H1 (cell line): ENCODE results near the gene RMP24.

ENCODE experiments used
- CTCF ChIA-PET: fragments of 300-600 bp; sonication (Branson Sonifier 250); formaldehyde crosslinking; loops from one replicate; lab custom pipeline; 2021; ENCODE audit not compliant: partially characterized antibody; lab: Charles Lee
- POLR2A ChIA-PET: fragments of 300-600 bp; sonication (Branson Sonifier 250); formaldehyde crosslinking; loops from one replicate; lab custom pipeline; 2021; ENCODE audit warnings: inconsistent platforms; ENCODE audit not compliant: partially characterized antibody; lab: Charles Lee
- DNase-seq, 2 experiments: peaks; one replicate each; pipeline versions ENCODE4 v3.0.0 to v3.0.0-alpha.2; 2010 to 2022; ENCODE audit warnings: low spot score in 2 of 2, low read depth in 1 of 2, mixed read lengths in 1 of 2
- FAIRE-seq: peaks from 2 replicates; lab custom pipeline; 2011; peaks lifted over from hg19 to GRCh38; lab: Jason Lieb, UNC
- H2AFZ ChIP-seq: 2 replicates; pipeline ENCODE4 v1.8.1; 2012; ENCODE audit warnings: low read length, inconsistent platforms
- H2AK5ac ChIP-seq: 2 replicates; pipeline ENCODE4 v1.6.1; 2013; ENCODE audit warnings: low read depth, low read length
- H2BK120ac ChIP-seq: replicated peaks from 2 replicates; pipeline ENCODE3; 2013; ENCODE audit warnings: low read depth, low read length, inconsistent platforms
- H2BK12ac ChIP-seq: 2 replicates; pipeline ENCODE4 v1.6.1; 2013; ENCODE audit warnings: low read depth, low read length
- H2BK15ac ChIP-seq: 2 replicates; pipeline ENCODE4 v1.6.1; 2013; ENCODE audit warnings: low read length
- H2BK20ac ChIP-seq: 2 replicates; pipeline ENCODE4 v1.6.1; 2013; ENCODE audit warnings: low read length
- H2BK5ac ChIP-seq: 2 replicates; pipeline ENCODE4 v1.6.1; 2013; ENCODE audit warnings: low read depth, low read length
- H3K14ac ChIP-seq: 2 replicates; pipeline ENCODE4 v1.6.1; 2013; ENCODE audit warnings: inconsistent platforms; ENCODE audit not compliant: insufficient read length
- H3K18ac ChIP-seq: 2 replicates; pipeline ENCODE4 v1.6.1; 2013; ENCODE audit warnings: low read length; ENCODE audit errors: extremely low read depth
- H3K23ac ChIP-seq: 2 replicates; pipeline ENCODE4 v1.6.1; 2013; ENCODE audit warnings: inconsistent platforms; ENCODE audit not compliant: insufficient read length
- H3K23me2 ChIP-seq: 2 replicates; pipeline ENCODE4 v1.6.1; 2013; ENCODE audit warnings: low read depth, low read length
- H3K27ac ChIP-seq: 2 replicates; pipeline ENCODE4 v1.6.1; 2011; ENCODE audit warnings: low read depth, low read length, inconsistent platforms
- H3K27me3 ChIP-seq, 4 experiments: replicated peaks in 1 of 4; 1 replicate in 1 of 4; 2 replicates in 3 of 4; pipeline versions ENCODE4 v1.6.1 to v1.8.1; 2011 to 2013; ENCODE audit warnings: low read length in 3 of 4, mild to moderate bottlenecking in 3 of 4, inconsistent platforms in 2 of 4, mixed read lengths in 2 of 4, moderate library complexity in 1 of 4; ENCODE audit not compliant: control insufficient read depth in 3 of 4, insufficient read depth in 3 of 4; ENCODE audit errors: extremely low read depth in 1 of 4
- H3K36me3 ChIP-seq, 4 experiments: 2 replicates each; pipeline versions ENCODE4 v1.6.1 to v1.8.1; 2011 to 2013; ENCODE audit warnings: mild to moderate bottlenecking in 4 of 4, low read length in 3 of 4, moderate library complexity in 2 of 4, control low read depth in 1 of 4, inconsistent platforms in 1 of 4; ENCODE audit not compliant: insufficient read depth in 4 of 4, control insufficient read depth in 2 of 4
- H3K4ac ChIP-seq: replicated peaks from 2 replicates; pipeline ENCODE3; 2013; ENCODE audit warnings: low read length, low read depth, mixed read lengths, inconsistent platforms; ENCODE audit not compliant: insufficient read length
- H3K4me1 ChIP-seq, 4 experiments: replicated peaks in 1 of 4; 1 replicate in 1 of 4; 2 replicates in 3 of 4; pipeline versions ENCODE4 v1.6.1 to v1.8.1; 2011 to 2013; ENCODE audit warnings: low read length in 3 of 4, inconsistent platforms in 2 of 4, mixed read lengths in 1 of 4; ENCODE audit not compliant: insufficient read depth in 4 of 4, control insufficient read depth in 3 of 4
- H3K4me2 ChIP-seq, 2 experiments: 2 replicates each; pipeline versions ENCODE4 v1.6.1 to v1.8.1; 2011 to 2013; ENCODE audit warnings: low read depth in 2 of 2, low read length in 2 of 2, control low read depth in 1 of 2, inconsistent platforms in 1 of 2, mild to moderate bottlenecking in 1 of 2; ENCODE audit not compliant: insufficient read depth in 1 of 2
- H3K4me3 ChIP-seq, 4 experiments: fragments of 200-600, 300-600 bp in 1 of 4; sonication (generic), shearing (Covaris generic), sonication (Bioruptor Twin) in 1 of 4; 2 replicates each; pipeline versions ENCODE4 v1.5.1 to v1.8.1; 2011 to 2016; ENCODE audit warnings: low read length in 4 of 4, low read depth in 3 of 4, control low read depth in 2 of 4, inconsistent platforms in 2 of 4, mild to moderate bottlenecking in 2 of 4, mixed read lengths in 1 of 4, moderate library complexity in 1 of 4; ENCODE audit not compliant: insufficient read depth in 2 of 4; ENCODE audit errors: extremely low read depth in 1 of 4
- H3K56ac ChIP-seq: replicated peaks from 2 replicates; pipeline ENCODE3; 2013; ENCODE audit warnings: low read depth, mild to moderate bottlenecking, mixed read lengths, low read length, inconsistent platforms; ENCODE audit not compliant: insufficient read length
- H3K79me1 ChIP-seq: 2 replicates; pipeline ENCODE4 v1.6.1; 2013; ENCODE audit warnings: low read depth, low read length, control low read depth
- H3K79me2 ChIP-seq, 2 experiments: 2 replicates each; pipeline versions ENCODE4 v1.6.1 to v1.8.1; 2012 to 2013; ENCODE audit warnings: low read length in 2 of 2, mild to moderate bottlenecking in 2 of 2, inconsistent platforms in 1 of 2; ENCODE audit not compliant: insufficient read depth in 2 of 2, control insufficient read depth in 1 of 2
- H3K9ac ChIP-seq, 4 experiments: replicated peaks in 1 of 4; 1 replicate in 1 of 4; 2 replicates in 3 of 4; pipeline versions ENCODE4 v1.6.1 to v1.8.1; 2011 to 2013; ENCODE audit warnings: low read depth in 3 of 4, low read length in 3 of 4, control low read depth in 2 of 4, mild to moderate bottlenecking in 2 of 4, moderate library complexity in 2 of 4, inconsistent platforms in 1 of 4; ENCODE audit errors: extremely low read depth in 1 of 4
- H3K9me3 ChIP-seq, 2 experiments: 2 replicates each; pipeline versions ENCODE4 v1.6.1 to v1.8.1; 2012 to 2013; ENCODE audit warnings: mild to moderate bottlenecking in 2 of 2, moderate library complexity in 2 of 2, control low read depth in 1 of 2, inconsistent platforms in 1 of 2, low read depth in 1 of 2, low read length in 1 of 2, mixed read lengths in 1 of 2; ENCODE audit not compliant: insufficient read depth in 2 of 2
- H4K20me1 ChIP-seq, 2 experiments: replicated peaks in 1 of 2; 2 replicates each; pipeline versions ENCODE3 to v1.8.1; 2011 to 2013; ENCODE audit warnings: inconsistent platforms in 2 of 2, low read length in 2 of 2, mild to moderate bottlenecking in 1 of 2; ENCODE audit not compliant: insufficient read depth in 2 of 2, control insufficient read depth in 1 of 2
- H4K5ac ChIP-seq: 2 replicates; pipeline ENCODE4 v1.6.1; 2013; ENCODE audit warnings: low read length, low read depth, mixed read lengths, inconsistent platforms; ENCODE audit not compliant: insufficient read length
- H4K8ac ChIP-seq: 2 replicates; pipeline ENCODE4 v1.8.0; 2013; ENCODE audit warnings: mild to moderate bottlenecking, moderate library complexity, low read length, inconsistent platforms; ENCODE audit not compliant: insufficient read depth; ENCODE audit errors: extremely low read depth
- H4K91ac ChIP-seq: replicated peaks from 2 replicates; pipeline ENCODE3; 2013; ENCODE audit warnings: low read length, mixed read lengths, inconsistent platforms; ENCODE audit not compliant: insufficient read length
- ATF3 ChIP-seq: IDR thresholded peaks from 2 replicates; pipeline ENCODE4 v1.6.1; 2011; ENCODE audit warnings: low read depth, mild to moderate bottlenecking, low read length; ENCODE audit not compliant: insufficient read depth
- CBX8 ChIP-seq: fragments of 300-800, 300-1000 bp; sonication (generic); IDR thresholded peaks from 2 replicates; pipeline ENCODE4 v1.7.1; 2016; ENCODE audit warnings: low read depth, low read length, borderline replicate concordance
- EGR1 ChIP-seq: IDR thresholded peaks from 2 replicates; pipeline ENCODE4 v1.6.1; 2011; ENCODE audit warnings: low read depth, low read length, borderline replicate concordance
- GTF2F1 ChIP-seq: IDR thresholded peaks from 2 replicates; pipeline ENCODE4 v1.6.1; 2012; ENCODE audit warnings: low read depth, low read length, improper control_type of control experiment, borderline replicate concordance
- HDAC6 ChIP-seq: IDR thresholded peaks from one replicate; pipeline ENCODE4 v1.7.1; 2012; ENCODE audit warnings: low read depth, mild to moderate bottlenecking, inconsistent platforms, low read length, moderate library complexity
- JUND ChIP-seq: IDR thresholded peaks from 2 replicates; pipeline ENCODE4 v1.6.1; 2011; ENCODE audit warnings: mild to moderate bottlenecking, improper control_type of control experiment, low read length
- KDM4A ChIP-seq: IDR thresholded peaks from one replicate; pipeline ENCODE4 v1.7.1; 2012; ENCODE audit warnings: low read depth, mild to moderate bottlenecking, moderate library complexity, low read length, inconsistent platforms; ENCODE audit not compliant: severe bottlenecking
- POLR2AphosphoS5 ChIP-seq: IDR thresholded peaks from 2 replicates; pipeline ENCODE4 v1.6.1; 2011; ENCODE audit warnings: low read depth, low read length
- SP2 ChIP-seq: IDR thresholded peaks from 2 replicates; pipeline ENCODE4 v1.6.1; 2012; ENCODE audit warnings: mild to moderate bottlenecking, low read length, inconsistent platforms
- TCF12 ChIP-seq: IDR thresholded peaks from 2 replicates; pipeline ENCODE4 v1.6.1; 2011; ENCODE audit warnings: low read depth, mild to moderate bottlenecking, low read length
- ZNF274 ChIP-seq: IDR thresholded peaks from 2 replicates; pipeline ENCODE4 v1.7.0; 2012; ENCODE audit warnings: low read length, borderline replicate concordance; ENCODE audit errors: extremely low read depth
- WGBS, 2 experiments: shearing (Covaris generic) in 1 of 2; methylation state at CpG; one replicate each; pipeline versions ENCODE4 v1.1.6 to v1.1.7; 2013 to 2015; ENCODE audit warnings: low lambda C conversion rate in 2 of 2, mixed read lengths in 2 of 2, inconsistent platforms in 1 of 2, low coverage in 1 of 2, missing lambda C conversion rate in 1 of 2; ENCODE audit not compliant: insufficient replicate concordance in 2 of 2, insufficient coverage in 1 of 2, insufficient read length in 1 of 2; ENCODE audit errors: extremely low coverage in 1 of 2, missing lambda C conversion rate in 1 of 2; 5-methylcytosine and 5-hydroxymethylcytosine counted together

RMP24 gene

GRCh38 chr18:35972197-35973000 is at the start of gene RMP24:
Gene RMP24, plus strand, starts transcription at chr18:35972679.
- H3K79me2 ChIP-seq: peaks cover 3 to 22% of the 10 kb centered on the region in 2 experiments; a peak in 3 of 4 replicates
- no peak for FAIRE-seq
- WGBS, 2 experiments: 1% methylated on average over 66 of the region's 73 CpGs; no CpG with 5 or more reads in 1 of the 2 experiments
- no peak within 1 kb of the TSS for H2AK5ac ChIP-seq
- H4K8ac ChIP-seq: peak within 1 kb of the TSS; percentile 88
- peak within 1 kb of the TSS; percentile 90 to 98 (median 92) for H3K4me3 ChIP-seq
- peaks cover 6% of the 10 kb centered on the region for H3K23me2 ChIP-seq
- H4K91ac ChIP-seq: peak within 1 kb of the TSS; percentile 5
- no peaks in the 10 kb centered on the region for H3K27me3 ChIP-seq
- peak within 1 kb of the TSS; percentile 81 to 87 for H3K4me2 ChIP-seq
- no peak within 1 kb of the TSS for H2BK120ac ChIP-seq
- H3K79me1 ChIP-seq: 0 out of 2 replicates have a peak, but pooled peaks cover 2% of the 10 kb centered on the region
- peak within 1 kb of the TSS; percentile 88 for H2AFZ ChIP-seq
- H4K20me1 ChIP-seq: no peaks in the 10 kb centered on the region
- H3K36me3 ChIP-seq: peaks cover 4 to 33% (median 16%) of the 10 kb centered on the region in 4 experiments; a peak in 7 of 8 replicates
- H2BK12ac ChIP-seq: no peak within 1 kb of the TSS
- no peak within 1 kb of the TSS for H3K23ac ChIP-seq
- peak within 1 kb of the TSS; percentile 32 for H3K56ac ChIP-seq
- ChIA-PET POLR2A (interaction anchor here (0.9 to 2.2 kb wide), 11 partner anchors 11 to 731 kb away, joined by 3 to 10 read pairs (median 3); partner anchors contain the start of genes ZNF397 and ZSCAN30), CTCF (interaction anchor here (0.9 to 1.5 kb wide), 4 partner anchors 216 to 586 kb away, joined by 3 to 4 read pairs (median 3); no protein-coding TSS in a partner anchor)
- peaks cover 0 to 4% (median 2%) of the 10 kb centered on the region in 4 experiments; a peak in 2 of 7 replicates for H3K4me1 ChIP-seq
- peak within 1 kb of the TSS; percentile 71 for H3K27ac ChIP-seq
- peak within 1 kb of the TSS; percentile 58 for H4K5ac ChIP-seq
- H3K4ac ChIP-seq: no peak within 1 kb of the TSS
- no peak within 1 kb of the TSS for H2BK15ac ChIP-seq
- H3K18ac ChIP-seq: peak within 1 kb of the TSS; percentile 43; the same call in 1 of the 2 replicates
- DNase-seq: peak; percentile 89 to 94
- H2BK20ac ChIP-seq: no peak within 1 kb of the TSS
- peak within 1 kb of the TSS; percentile 85 for H2BK5ac ChIP-seq
- H3K9ac ChIP-seq: peak within 1 kb of the TSS; percentile 80 to 94 (median 88)
- H3K14ac ChIP-seq: no peak within 1 kb of the TSS
- H3K9me3 ChIP-seq: no peaks in the 10 kb centered on the region
- TF ChIP-seq KDM4A (peak; percentile 27), HDAC6 (no peak), JUND (peak; percentile 50; the same call in 1 of the 2 replicates), CBX8 (no peak), SP2 (no peak), ATF3 (no peak), TCF12 (peak; percentile 71; the same call in 1 of the 2 replicates), POLR2AphosphoS5 (peak; percentile 82), EGR1 (peak; percentile 80; the same call in 1 of the 2 replicates), ZNF274 (no peak), GTF2F1 (no peak; the same call in 1 of the 2 replicates)
